Astrocyte of the spinal cord (primary cell): ENCODE measurements around the gene GLRA3.
A peak's percentile ranks its signal among the peaks of the same experiment; 100 is the strongest.

Experiments
- DNase-seq: peaks from one replicate; pipeline ENCODE4 v3.0.0; 2011; ENCODE audit warnings: low read depth, low spot score
- H3K4me3 ChIP-seq: 2 replicates; pipeline ENCODE4 v1.5.1; 2011; ENCODE audit warnings: low read depth, mild to moderate bottlenecking, low read length, moderate library complexity
- CTCF ChIP-seq: IDR thresholded peaks from 2 replicates; pipeline ENCODE4 v1.5.1; 2012; ENCODE audit warnings: low read depth, mild to moderate bottlenecking, low read length, inconsistent platforms
- in situ Hi-C: cut with HindIII; loops from 2 replicates; pipeline ENCODE4 v1.10.0; 2017; ENCODE audit warnings: low sequenced_read_pairs

Gene GLRA3

GRCh38 chr4:174708381-174708780 lies 120.7 kb downstream of the GLRA3 start:
- no peak for DNase-seq
- no peak overlapping the region for H3K4me3 ChIP-seq
- TF ChIP-seq CTCF: no peak
- in situ Hi-C loops: no loop called here

DNA sequence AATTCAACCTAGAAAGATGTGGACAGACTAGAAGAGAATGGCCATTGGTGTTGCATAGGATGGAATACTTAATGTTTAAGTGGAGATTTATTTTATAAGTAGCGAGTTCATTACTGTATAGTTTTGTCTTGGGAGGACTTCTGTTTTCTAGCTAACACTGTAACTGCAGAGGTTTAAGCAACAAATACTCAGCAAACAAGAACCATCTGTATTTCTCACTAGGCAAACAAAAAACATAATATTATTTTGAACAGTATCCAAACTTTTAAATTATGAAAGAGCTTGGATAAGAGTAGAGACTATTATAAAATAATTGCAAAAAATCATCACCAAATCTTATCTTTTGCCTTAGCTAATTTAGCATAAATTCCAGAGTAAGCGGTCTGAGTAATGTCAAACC lies 121.1 kb downstream of the GLRA3 start:
- H3K4me3 ChIP-seq: no peak overlapping the region
- no peak for DNase-seq
- no peak for TF ChIP-seq CTCF
- in situ Hi-C loops: no loop called here

- DNase-seq: no peak
- in situ Hi-C loops: no loop called here
- no peak overlapping the region for H3K4me3 ChIP-seq
- TF ChIP-seq CTCF: no peak
Observed at GRCh38 chr4:174707051-174707676, 121.9 kb downstream of the GLRA3 start.

- in situ Hi-C loops: no loop called here
- H3K4me3 ChIP-seq: no peak overlapping the region
- peak; percentile 36 for DNase-seq
- TF ChIP-seq CTCF: no peak
Observed at GRCh38 chr4:174702979-174703478, 126.0 kb downstream of the GLRA3 start.

GRCh38 chr4:174699654-174700053 lies 129.4 kb downstream of the GLRA3 start:
- no peak for TF ChIP-seq CTCF
- in situ Hi-C loops: no loop called here
- no peak overlapping the region for H3K4me3 ChIP-seq
- DNase-seq: no peak

DNA sequence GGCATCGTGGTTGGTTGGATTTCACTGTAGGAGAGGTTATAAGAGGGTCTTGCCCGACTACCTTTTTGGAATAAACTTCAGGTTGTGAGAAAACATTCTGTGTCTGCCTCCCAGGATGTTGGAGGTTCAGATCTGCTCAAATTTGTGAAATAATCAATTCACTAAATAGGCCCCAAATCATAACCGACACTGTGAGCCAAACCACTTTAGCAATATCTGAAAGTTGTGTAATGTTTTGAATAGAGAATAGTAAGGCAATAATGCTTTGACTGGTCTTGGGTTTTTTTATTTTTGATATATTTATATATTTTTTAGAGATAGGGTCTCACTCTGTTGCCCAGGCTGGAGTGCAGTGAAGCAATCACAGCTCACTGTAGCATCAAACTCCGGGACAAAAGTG lies 131.2 kb downstream of the GLRA3 start:
- TF ChIP-seq CTCF: no peak
- H3K4me3 ChIP-seq: no peak overlapping the region
- in situ Hi-C loops: no loop called here
- no peak for DNase-seq
